HEK293 (cell line): ENCODE results near the gene ZNF608.

Source experiments
- GLI4 ChIP-seq: fragments of 450-650 bp; formaldehyde crosslinking; IDR thresholded peaks from 2 replicates; pipeline ENCODE4 v1.5.1; 2016; ENCODE audit warnings: missing biosample characterization, missing genetic modification characterization
- GLIS1 ChIP-seq: fragments of 450-650 bp; formaldehyde crosslinking; IDR thresholded peaks from 2 replicates; pipeline ENCODE4 v1.5.1; 2016; ENCODE audit warnings: missing biosample characterization, missing genetic modification characterization
- IKZF3 ChIP-seq: fragments of 450-650 bp; IDR thresholded peaks from 2 replicates; pipeline ENCODE4 v1.5.0; 2018; ENCODE audit warnings: missing biosample characterization, mild to moderate bottlenecking, missing genetic modification characterization, moderate library complexity
- OVOL3 ChIP-seq: fragments of 450-650 bp; formaldehyde crosslinking; IDR thresholded peaks from 2 replicates; pipeline ENCODE4 v1.5.1; 2016; ENCODE audit warnings: missing biosample characterization, missing genetic modification characterization
- SETDB1 ChIP-seq: IDR thresholded peaks from one replicate; pipeline ENCODE4 v1.6.1; 2017; ENCODE audit warnings: mild to moderate bottlenecking, low read length, moderate library complexity, mixed read lengths; ENCODE audit not compliant: insufficient read length
- ZBTB7A ChIP-seq: fragments of 450-650 bp; formaldehyde crosslinking; IDR thresholded peaks from 2 replicates; pipeline ENCODE4 v1.5.1; 2016; ENCODE audit warnings: low read depth, missing biosample characterization, missing genetic modification characterization
- ZBTB8A ChIP-seq: fragments of 450-650 bp; formaldehyde crosslinking; IDR thresholded peaks from 2 replicates; pipeline ENCODE4 v1.5.1; 2016; ENCODE audit warnings: missing biosample characterization, missing genetic modification characterization
- ZNF112 ChIP-seq: fragments of 450-650 bp; formaldehyde crosslinking; IDR thresholded peaks from 2 replicates; pipeline ENCODE4 v1.5.0; 2017; ENCODE audit warnings: missing biosample characterization, missing genetic modification characterization
- ZNF114 ChIP-seq: fragments of 450-650 bp; formaldehyde crosslinking; IDR thresholded peaks from 2 replicates; pipeline ENCODE4 v1.5.0; 2017; ENCODE audit warnings: missing biosample characterization, missing genetic modification characterization
- ZNF146 ChIP-seq: fragments of 450-650 bp; formaldehyde crosslinking; IDR thresholded peaks from 2 replicates; pipeline ENCODE4 v1.5.1; 2016; ENCODE audit warnings: missing biosample characterization, missing genetic modification characterization
- ZNF2 ChIP-seq: fragments of 450-650 bp; formaldehyde crosslinking; IDR thresholded peaks from 2 replicates; pipeline ENCODE4 v1.5.1; 2016; ENCODE audit warnings: missing biosample characterization, missing genetic modification characterization
- ZNF211 ChIP-seq: fragments of 450-650 bp; formaldehyde crosslinking; IDR thresholded peaks from 2 replicates; pipeline ENCODE4 v1.5.1; 2016; ENCODE audit warnings: low read depth, missing biosample characterization, missing genetic modification characterization
- ZNF292 ChIP-seq: fragments of 450-650 bp; formaldehyde crosslinking; IDR thresholded peaks from 2 replicates; pipeline ENCODE4 v1.5.1; 2016; ENCODE audit warnings: low read depth, missing biosample characterization, missing genetic modification characterization, borderline replicate concordance
- ZNF366 ChIP-seq: fragments of 450-650 bp; formaldehyde crosslinking; conservative IDR thresholded peaks from 2 replicates; pipeline ENCODE4 v1.5.1; 2016; ENCODE audit warnings: missing biosample characterization, missing genetic modification characterization
- ZNF585B ChIP-seq: fragments of 450-650 bp; formaldehyde crosslinking; IDR thresholded peaks from 2 replicates; pipeline ENCODE4 v1.5.1; 2016; ENCODE audit warnings: missing biosample characterization, missing genetic modification characterization
- ZNF629 ChIP-seq: fragments of 450-650 bp; formaldehyde crosslinking; IDR thresholded peaks from 2 replicates; pipeline ENCODE4 v1.5.1; 2017; ENCODE audit warnings: missing biosample characterization, missing genetic modification characterization
- ZNF664 ChIP-seq: fragments of 450-650 bp; formaldehyde crosslinking; IDR thresholded peaks from 2 replicates; pipeline ENCODE4 v1.5.1; 2016; ENCODE audit warnings: missing biosample characterization, missing genetic modification characterization
- ZNF747 ChIP-seq: fragments of 450-650 bp; formaldehyde crosslinking; IDR thresholded peaks from 2 replicates; pipeline ENCODE4 v1.5.1; 2016; ENCODE audit warnings: missing biosample characterization, missing genetic modification characterization
- ZNF830 ChIP-seq: fragments of 450-650 bp; IDR thresholded peaks from 2 replicates; pipeline ENCODE4 v1.5.0; 2018; ENCODE audit warnings: missing biosample characterization, missing genetic modification characterization, low read depth, mild to moderate bottlenecking, moderate library complexity
- TF ChIP-seq, protein P1 (sequence below): fragments of 450-650 bp; formaldehyde crosslinking; IDR thresholded peaks from 2 replicates; pipeline ENCODE4 v1.5.1; 2016; ENCODE audit warnings: missing biosample characterization, missing genetic modification characterization
- TF ChIP-seq, protein P2 (sequence below): fragments of 450-650 bp; formaldehyde crosslinking; IDR thresholded peaks from 2 replicates; pipeline ENCODE4 v1.5.1; 2017; ENCODE audit warnings: missing biosample characterization, missing genetic modification characterization
- TF ChIP-seq, protein P3 (sequence below): fragments of 450-650 bp; formaldehyde crosslinking; IDR thresholded peaks from 2 replicates; pipeline ENCODE4 v1.5.1; 2016; ENCODE audit warnings: missing biosample characterization, missing genetic modification characterization
- TF ChIP-seq, protein P4 (sequence below): sonication (generic); formaldehyde crosslinking; IDR thresholded peaks from 2 replicates; pipeline ENCODE4 v1.8.1; 2022; ENCODE audit warnings: mild to moderate bottlenecking, moderate library complexity, missing genetic modification reagents
- TF ChIP-seq, protein P5 (sequence below): fragments of 450-650 bp; formaldehyde crosslinking; IDR thresholded peaks from 2 replicates; pipeline ENCODE4 v1.5.1; 2016; ENCODE audit warnings: missing biosample characterization, missing genetic modification characterization
- TF ChIP-seq, protein P6 (sequence below): fragments of 450-650 bp; formaldehyde crosslinking; IDR thresholded peaks from 2 replicates; pipeline ENCODE4 v1.5.1; 2016; ENCODE audit warnings: missing biosample characterization, missing genetic modification characterization, borderline replicate concordance
- TF ChIP-seq, protein P7 (sequence below): fragments of 450-650 bp; formaldehyde crosslinking; IDR thresholded peaks from 2 replicates; pipeline ENCODE4 v1.5.1; 2016; ENCODE audit warnings: missing biosample characterization, missing genetic modification characterization

Gene ZNF608

DNA sequence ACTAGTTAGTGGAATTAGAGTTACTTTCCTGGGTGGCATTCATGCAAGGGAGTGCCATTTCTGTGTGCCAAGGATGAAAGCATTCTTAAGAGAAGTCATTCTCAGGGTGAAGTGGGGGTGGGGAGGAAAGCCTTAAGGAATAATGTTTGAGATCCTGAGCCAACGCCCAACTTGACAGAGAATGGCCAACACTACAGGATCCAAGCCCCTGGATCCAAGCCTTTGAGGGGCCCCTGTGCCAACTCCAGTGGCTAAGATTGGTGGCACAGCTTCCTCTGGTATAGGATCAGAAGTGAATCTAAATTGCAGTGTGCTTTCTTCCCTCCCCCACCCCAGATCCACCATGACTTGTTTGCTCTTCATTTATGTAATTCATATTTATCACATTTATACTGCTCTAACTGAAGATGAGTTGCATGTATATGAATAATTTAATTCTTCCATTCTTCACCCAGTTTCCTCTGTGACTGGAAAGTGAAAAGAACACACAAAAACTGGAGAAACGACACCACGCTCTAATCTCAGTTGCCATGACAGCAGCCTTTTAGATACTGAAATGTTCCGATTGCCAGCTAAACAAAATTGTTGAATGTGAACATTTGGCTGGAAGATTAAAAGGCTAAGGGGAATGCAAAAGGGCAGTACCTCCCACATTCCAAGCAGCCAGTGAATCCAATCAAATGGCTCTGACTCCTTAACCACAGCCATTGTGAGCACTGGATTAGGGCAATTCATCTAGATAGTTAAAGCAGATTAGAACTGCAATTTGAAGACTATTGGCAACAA lies 4.5 kb downstream of the ZNF608 start (continued):
- TF ChIP-seq OVOL3 (tag by site-specific recombination) (0 out of 2 replicates have a peak, but pooled peaks have one; percentile 74), ZNF112 (tag by site-specific recombination) (no peak), ZNF292 (tag by site-specific recombination) (no peak), ZBTB7A (tag by site-specific recombination) (no peak), IKZF3 (tag by site-specific recombination) (peak; percentile 95), GLIS1 (tag by site-specific recombination) (peak; percentile 67), ZNF830 (tag by site-specific recombination) (no peak), ZNF664 (tag by site-specific recombination) (no peak), ZBTB8A (tag by site-specific recombination) (peak; percentile 45), ZNF585B (tag by site-specific recombination) (no peak), ZNF114 (no peak), ZNF211 (tag by site-specific recombination) (no peak), ZNF366 (tag by site-specific recombination) (peak; percentile 84), ZNF2 (tag by site-specific recombination) (0 out of 2 replicates have a peak, but pooled peaks have one; percentile 17), SETDB1 (no peak), ZNF146 (tag by site-specific recombination) (peak; percentile 14; the same call in 1 of the 2 replicates), GLI4 (tag by site-specific recombination) (no peak), ZNF629 (tag by site-specific recombination) (peak; percentile 83), ZNF747 (no peak)
- TF ChIP-seq, protein P1, sequence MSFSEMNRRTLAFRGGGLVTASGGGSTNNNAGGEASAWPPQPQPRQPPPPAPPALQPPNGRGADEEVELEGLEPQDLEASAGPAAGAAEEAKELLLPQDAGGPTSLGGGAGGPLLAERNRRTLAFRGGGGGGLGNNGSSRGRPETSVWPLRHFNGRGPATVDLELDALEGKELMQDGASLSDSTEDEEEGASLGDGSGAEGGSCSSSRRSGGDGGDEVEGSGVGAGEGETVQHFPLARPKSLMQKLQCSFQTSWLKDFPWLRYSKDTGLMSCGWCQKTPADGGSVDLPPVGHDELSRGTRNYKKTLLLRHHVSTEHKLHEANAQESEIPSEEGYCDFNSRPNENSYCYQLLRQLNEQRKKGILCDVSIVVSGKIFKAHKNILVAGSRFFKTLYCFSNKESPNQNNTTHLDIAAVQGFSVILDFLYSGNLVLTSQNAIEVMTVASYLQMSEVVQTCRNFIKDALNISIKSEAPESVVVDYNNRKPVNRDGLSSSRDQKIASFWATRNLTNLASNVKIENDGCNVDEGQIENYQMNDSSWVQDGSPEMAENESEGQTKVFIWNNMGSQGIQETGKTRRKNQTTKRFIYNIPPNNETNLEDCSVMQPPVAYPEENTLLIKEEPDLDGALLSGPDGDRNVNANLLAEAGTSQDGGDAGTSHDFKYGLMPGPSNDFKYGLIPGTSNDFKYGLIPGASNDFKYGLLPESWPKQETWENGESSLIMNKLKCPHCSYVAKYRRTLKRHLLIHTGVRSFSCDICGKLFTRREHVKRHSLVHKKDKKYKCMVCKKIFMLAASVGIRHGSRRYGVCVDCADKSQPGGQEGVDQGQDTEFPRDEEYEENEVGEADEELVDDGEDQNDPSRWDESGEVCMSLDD: no peak
- TF ChIP-seq, protein P2, sequence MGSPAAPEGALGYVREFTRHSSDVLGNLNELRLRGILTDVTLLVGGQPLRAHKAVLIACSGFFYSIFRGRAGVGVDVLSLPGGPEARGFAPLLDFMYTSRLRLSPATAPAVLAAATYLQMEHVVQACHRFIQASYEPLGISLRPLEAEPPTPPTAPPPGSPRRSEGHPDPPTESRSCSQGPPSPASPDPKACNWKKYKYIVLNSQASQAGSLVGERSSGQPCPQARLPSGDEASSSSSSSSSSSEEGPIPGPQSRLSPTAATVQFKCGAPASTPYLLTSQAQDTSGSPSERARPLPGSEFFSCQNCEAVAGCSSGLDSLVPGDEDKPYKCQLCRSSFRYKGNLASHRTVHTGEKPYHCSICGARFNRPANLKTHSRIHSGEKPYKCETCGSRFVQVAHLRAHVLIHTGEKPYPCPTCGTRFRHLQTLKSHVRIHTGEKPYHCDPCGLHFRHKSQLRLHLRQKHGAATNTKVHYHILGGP (tag by site-specific recombination): no peak
- TF ChIP-seq, protein P3, sequence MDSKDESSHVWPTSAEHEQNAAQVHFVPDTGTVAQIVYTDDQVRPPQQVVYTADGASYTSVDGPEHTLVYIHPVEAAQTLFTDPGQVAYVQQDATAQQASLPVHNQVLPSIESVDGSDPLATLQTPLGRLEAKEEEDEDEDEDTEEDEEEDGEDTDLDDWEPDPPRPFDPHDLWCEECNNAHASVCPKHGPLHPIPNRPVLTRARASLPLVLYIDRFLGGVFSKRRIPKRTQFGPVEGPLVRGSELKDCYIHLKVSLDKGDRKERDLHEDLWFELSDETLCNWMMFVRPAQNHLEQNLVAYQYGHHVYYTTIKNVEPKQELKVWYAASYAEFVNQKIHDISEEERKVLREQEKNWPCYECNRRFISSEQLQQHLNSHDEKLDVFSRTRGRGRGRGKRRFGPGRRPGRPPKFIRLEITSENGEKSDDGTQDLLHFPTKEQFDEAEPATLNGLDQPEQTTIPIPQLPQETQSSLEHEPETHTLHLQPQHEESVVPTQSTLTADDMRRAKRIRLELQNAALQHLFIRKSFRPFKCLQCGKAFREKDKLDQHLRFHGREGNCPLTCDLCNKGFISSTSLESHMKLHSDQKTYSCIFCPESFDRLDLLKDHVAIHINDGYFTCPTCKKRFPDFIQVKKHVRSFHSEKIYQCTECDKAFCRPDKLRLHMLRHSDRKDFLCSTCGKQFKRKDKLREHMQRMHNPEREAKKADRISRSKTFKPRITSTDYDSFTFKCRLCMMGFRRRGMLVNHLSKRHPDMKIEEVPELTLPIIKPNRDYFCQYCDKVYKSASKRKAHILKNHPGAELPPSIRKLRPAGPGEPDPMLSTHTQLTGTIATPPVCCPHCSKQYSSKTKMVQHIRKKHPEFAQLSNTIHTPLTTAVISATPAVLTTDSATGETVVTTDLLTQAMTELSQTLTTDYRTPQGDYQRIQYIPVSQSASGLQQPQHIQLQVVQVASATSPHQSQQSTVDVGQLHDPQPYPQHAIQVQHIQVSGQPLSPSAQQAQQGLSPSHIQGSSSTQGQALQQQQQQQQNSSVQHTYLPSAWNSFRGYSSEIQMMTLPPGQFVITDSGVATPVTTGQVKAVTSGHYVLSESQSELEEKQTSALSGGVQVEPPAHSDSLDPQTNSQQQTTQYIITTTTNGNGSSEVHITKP: peak; percentile 50
- TF ChIP-seq, protein P4, sequence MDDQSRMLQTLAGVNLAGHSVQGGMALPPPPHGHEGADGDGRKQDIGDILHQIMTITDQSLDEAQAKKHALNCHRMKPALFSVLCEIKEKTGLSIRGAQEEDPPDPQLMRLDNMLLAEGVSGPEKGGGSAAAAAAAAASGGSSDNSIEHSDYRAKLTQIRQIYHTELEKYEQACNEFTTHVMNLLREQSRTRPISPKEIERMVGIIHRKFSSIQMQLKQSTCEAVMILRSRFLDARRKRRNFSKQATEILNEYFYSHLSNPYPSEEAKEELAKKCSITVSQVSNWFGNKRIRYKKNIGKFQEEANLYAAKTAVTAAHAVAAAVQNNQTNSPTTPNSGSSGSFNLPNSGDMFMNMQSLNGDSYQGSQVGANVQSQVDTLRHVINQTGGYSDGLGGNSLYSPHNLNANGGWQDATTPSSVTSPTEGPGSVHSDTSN (CRISPR knock-in tag): no peak
- TF ChIP-seq, protein P5, sequence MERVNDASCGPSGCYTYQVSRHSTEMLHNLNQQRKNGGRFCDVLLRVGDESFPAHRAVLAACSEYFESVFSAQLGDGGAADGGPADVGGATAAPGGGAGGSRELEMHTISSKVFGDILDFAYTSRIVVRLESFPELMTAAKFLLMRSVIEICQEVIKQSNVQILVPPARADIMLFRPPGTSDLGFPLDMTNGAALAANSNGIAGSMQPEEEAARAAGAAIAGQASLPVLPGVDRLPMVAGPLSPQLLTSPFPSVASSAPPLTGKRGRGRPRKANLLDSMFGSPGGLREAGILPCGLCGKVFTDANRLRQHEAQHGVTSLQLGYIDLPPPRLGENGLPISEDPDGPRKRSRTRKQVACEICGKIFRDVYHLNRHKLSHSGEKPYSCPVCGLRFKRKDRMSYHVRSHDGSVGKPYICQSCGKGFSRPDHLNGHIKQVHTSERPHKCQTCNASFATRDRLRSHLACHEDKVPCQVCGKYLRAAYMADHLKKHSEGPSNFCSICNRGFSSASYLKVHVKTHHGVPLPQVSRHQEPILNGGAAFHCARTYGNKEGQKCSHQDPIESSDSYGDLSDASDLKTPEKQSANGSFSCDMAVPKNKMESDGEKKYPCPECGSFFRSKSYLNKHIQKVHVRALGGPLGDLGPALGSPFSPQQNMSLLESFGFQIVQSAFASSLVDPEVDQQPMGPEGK (tag by site-specific recombination): peak; percentile 44; the same call in 1 of the 2 replicates
- TF ChIP-seq, protein P6, sequence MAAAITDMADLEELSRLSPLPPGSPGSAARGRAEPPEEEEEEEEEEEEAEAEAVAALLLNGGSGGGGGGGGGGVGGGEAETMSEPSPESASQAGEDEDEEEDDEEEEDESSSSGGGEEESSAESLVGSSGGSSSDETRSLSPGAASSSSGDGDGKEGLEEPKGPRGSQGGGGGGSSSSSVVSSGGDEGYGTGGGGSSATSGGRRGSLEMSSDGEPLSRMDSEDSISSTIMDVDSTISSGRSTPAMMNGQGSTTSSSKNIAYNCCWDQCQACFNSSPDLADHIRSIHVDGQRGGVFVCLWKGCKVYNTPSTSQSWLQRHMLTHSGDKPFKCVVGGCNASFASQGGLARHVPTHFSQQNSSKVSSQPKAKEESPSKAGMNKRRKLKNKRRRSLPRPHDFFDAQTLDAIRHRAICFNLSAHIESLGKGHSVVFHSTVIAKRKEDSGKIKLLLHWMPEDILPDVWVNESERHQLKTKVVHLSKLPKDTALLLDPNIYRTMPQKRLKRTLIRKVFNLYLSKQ (tag by site-specific recombination): no peak
- TF ChIP-seq, protein P7, sequence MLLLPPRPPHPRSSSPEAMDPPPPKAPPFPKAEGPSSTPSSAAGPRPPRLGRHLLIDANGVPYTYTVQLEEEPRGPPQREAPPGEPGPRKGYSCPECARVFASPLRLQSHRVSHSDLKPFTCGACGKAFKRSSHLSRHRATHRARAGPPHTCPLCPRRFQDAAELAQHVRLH (tag by site-specific recombination): peak; percentile 61
